PC-3 (cell line): Measurements from ENCODE around the gene COL16A1. TPM values are rescaled to one million over a fixed set of nuclear protein-coding genes. Genes with fewer than 3 reads are reported as not detected.

Experiments used
- ATAC-seq: fragments of 200-7000 bp; cut with Tn5 transposase; 2 replicates; pipeline ENCODE4 v1.9.1; 2020; ENCODE audit warnings: mild to moderate bottlenecking, moderate library complexity
- BruUV-seq: library from RNA; stranded (reverse); fragments of 400-500 nt; replicated peaks from 2 replicates; lab custom pipeline; 2021; lab: Mats Ljungman, UMichigan
- CTCF ChIA-PET: fragments of 300-600 bp; sonication (Branson Sonifier 250); formaldehyde crosslinking; loops from one replicate; lab custom pipeline; 2022; ENCODE audit warnings: antibody characterized with exemption; lab: Charles Lee
- POLR2A ChIA-PET: fragments of 300-600 bp; sonication (Branson Sonifier 250); formaldehyde crosslinking; loops from one replicate; lab custom pipeline; 2022; ENCODE audit warnings: antibody characterized with exemption; ENCODE audit not compliant: unreplicated experiment; lab: Charles Lee
- DNase-seq: peaks from one replicate; pipeline ENCODE4 v3.0.0-alpha.2; 2015
- H2AFZ ChIP-seq: fragments of 300-600 bp; sonication (generic); 2 replicates; pipeline ENCODE4 v1.6.0; 2016; ENCODE audit warnings: antibody characterized with exemption, low read length
- H3F3A ChIP-seq: fragments of 300-600 bp; sonication (generic); one replicate; pipeline ENCODE4 v1.6.0; 2017; ENCODE audit warnings: antibody characterized with exemption, low read length, control low read depth, mild to moderate bottlenecking; ENCODE audit not compliant: unreplicated experiment
- H3K27ac ChIP-seq: fragments of 300-600 bp; sonication (generic); 2 replicates; pipeline ENCODE4 v1.5.1; 2016; ENCODE audit warnings: mild to moderate bottlenecking, low read length
- H3K27me3 ChIP-seq: fragments of 300-600 bp; sonication (generic); 2 replicates; pipeline ENCODE4 v1.6.1; 2016; ENCODE audit warnings: low read length, mixed read lengths
- H3K36me3 ChIP-seq: fragments of 300-600 bp; sonication (generic); 2 replicates; pipeline ENCODE4 v1.6.1; 2016; ENCODE audit warnings: low read depth, mixed run types, low read length, mixed read lengths
- H3K4me1 ChIP-seq: fragments of 300-600 bp; sonication (generic); 2 replicates; pipeline ENCODE4 v1.5.1; 2016; ENCODE audit warnings: low read length; ENCODE audit not compliant: insufficient read depth
- H3K4me2 ChIP-seq: fragments of 300-600 bp; sonication (generic); 2 replicates; pipeline ENCODE4 v1.6.0; 2016; ENCODE audit warnings: low read length
- H3K4me3 ChIP-seq: fragments of 300-600 bp; sonication (generic); 2 replicates; pipeline ENCODE4 v1.5.1; 2016; ENCODE audit warnings: mild to moderate bottlenecking, low read length, mixed read lengths
- H3K79me2 ChIP-seq: fragments of 300-600 bp; sonication (generic); 2 replicates; pipeline ENCODE4 v1.6.1; 2017; ENCODE audit warnings: low read length, mixed read lengths
- H3K9ac ChIP-seq: fragments of 300-600 bp; sonication (generic); 2 replicates; pipeline ENCODE4 v1.6.0; 2016; ENCODE audit warnings: mild to moderate bottlenecking, low read length
- H3K9me2 ChIP-seq: fragments of 300-600 bp; sonication (generic); replicated peaks from 2 replicates; pipeline ENCODE4 v1.6.1; 2016; ENCODE audit warnings: mixed run types, low read length, mixed read lengths
- H3K9me3 ChIP-seq: fragments of 300-600 bp; sonication (generic); 2 replicates; pipeline ENCODE4 v1.6.1; 2016; ENCODE audit warnings: low read length, mixed read lengths
- H4K20me1 ChIP-seq: fragments of 300-600 bp; sonication (generic); 2 replicates; pipeline ENCODE4 v1.6.1; 2016; ENCODE audit warnings: low read length, mixed read lengths
- CTCF ChIP-seq: fragments of 300-600 bp; sonication (generic); conservative IDR thresholded peaks from 2 replicates; pipeline ENCODE4 v1.5.1; 2017; ENCODE audit warnings: antibody characterized with exemption, low read depth, mild to moderate bottlenecking, low read length
- EZH2 ChIP-seq: fragments of 300-600 bp; sonication (generic); IDR thresholded peaks from one replicate; pipeline ENCODE4 v1.6.1; 2017; ENCODE audit warnings: antibody characterized with exemption, mild to moderate bottlenecking, low read length; ENCODE audit not compliant: unreplicated experiment
- EZH2phosphoT487 ChIP-seq: fragments of 300-600 bp; sonication (generic); IDR thresholded peaks from 2 replicates; pipeline ENCODE4 v1.6.1; 2018; ENCODE audit warnings: mild to moderate bottlenecking, antibody characterized with exemption, low read length, borderline replicate concordance
- intact Hi-C: fragments of 100-400 bp; cut with micrococcal nuclease; formaldehyde crosslinking; loops from 2 replicates; pipeline ENCODE4 v1.9.0; 2023
- total RNA-seq: library from RNA; depleted of rRNA; stranded (reverse); fragments of >200 nt; gene quantifications from 2 replicates; pipeline ENCODE4 v1.2.3, GENCODE V29; 2014

Gene COL16A1
- total RNA-seq, 1 experiment from 2014 or later, result 5.0 TPM

DNA sequence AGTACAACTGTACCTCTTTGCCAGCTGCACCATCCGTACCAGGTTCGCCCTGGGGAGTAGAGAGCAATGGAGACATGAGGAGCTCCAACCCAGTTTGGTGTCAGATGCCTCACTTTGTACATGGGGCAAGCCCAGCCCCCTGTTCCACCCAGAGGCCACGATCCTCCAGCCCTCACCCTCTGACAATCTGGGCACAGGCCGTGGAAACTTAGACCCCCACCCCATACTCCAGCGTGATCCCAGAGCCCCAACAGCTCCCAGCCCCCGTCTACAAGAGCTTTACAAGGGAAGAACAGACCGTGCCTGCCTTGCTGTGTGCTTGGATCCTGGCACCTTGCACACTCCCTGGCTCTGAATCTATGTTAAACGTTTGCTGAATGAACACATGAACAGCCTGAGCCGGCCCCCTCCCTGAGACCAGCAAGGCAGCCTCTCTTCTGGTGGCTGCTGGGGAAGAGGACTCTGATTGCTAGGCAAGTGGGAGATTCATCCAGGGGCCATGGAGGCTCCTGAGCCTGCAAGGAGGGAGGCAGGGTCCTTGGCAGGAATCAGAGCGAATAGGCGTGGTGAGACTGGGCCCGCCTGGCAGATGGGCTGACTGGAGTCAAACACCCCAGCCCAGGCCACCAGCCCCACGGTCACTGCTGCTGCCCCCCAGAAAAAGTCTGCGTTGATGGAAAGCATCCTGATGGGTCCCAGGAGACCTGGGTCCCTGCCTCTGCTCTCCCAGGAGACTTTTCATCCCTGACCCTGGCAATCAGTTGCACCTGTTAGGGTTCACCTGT lies 46.6 kb downstream of the COL16A1 start:
- no peak for TF ChIP-seq EZH2phosphoT487
- TF ChIP-seq CTCF, result no peak
- no peak for TF ChIP-seq EZH2
- ChIA-PET CTCF (no interaction called here), POLR2A (no interaction called here)
- no peaks in the 10 kb centered on the region for H4K20me1 ChIP-seq
- no peaks in the 10 kb centered on the region for H3K36me3 ChIP-seq
- H3K9me3 ChIP-seq, result no peaks in the 10 kb centered on the region
- H3K27me3 ChIP-seq, result no peaks in the 10 kb centered on the region
- H3K4me3 ChIP-seq, result no peak overlapping the region
- H3F3A ChIP-seq, result no peaks in the 10 kb centered on the region
- H3K9ac ChIP-seq, result no peak overlapping the region
- H3K27ac ChIP-seq, result no peak overlapping the region
- no peak overlapping the region for H3K4me2 ChIP-seq
- no peak for DNase-seq
- no peaks in the 10 kb centered on the region for H3K79me2 ChIP-seq
- no peak for ATAC-seq
- BruUV-seq, result no TSS peak
- H3K9me2 ChIP-seq, result no peaks in the 10 kb centered on the region
- intact Hi-C loops, result no loop called here
- H3K4me1 ChIP-seq, result no peaks in the 10 kb centered on the region
- no peak overlapping the region for H2AFZ ChIP-seq

DNA sequence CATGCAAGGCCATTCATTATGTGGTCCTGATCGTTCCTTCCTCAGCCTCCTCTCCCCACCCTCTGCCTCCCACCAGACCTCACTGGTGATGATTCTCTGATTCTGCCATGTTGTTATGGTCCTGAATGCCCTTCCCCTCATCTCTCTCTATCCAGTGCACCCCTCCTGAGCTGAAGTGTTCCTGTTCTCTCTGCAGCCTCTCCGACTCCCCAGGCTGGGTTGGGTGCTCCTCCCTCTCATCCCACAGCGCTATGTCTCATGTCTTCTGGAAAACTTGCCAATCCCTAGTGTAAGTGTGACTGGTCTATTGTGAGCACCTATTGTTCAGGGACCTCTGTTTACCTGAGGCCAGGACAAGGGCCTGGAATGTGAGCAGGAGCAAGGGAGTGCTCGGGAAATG lies 48.1 kb downstream of the COL16A1 start:
- Histone ChIP-seq H3K9me3 (no peaks in the 10 kb centered on the region), H3K4me3 (no peak overlapping the region), H3K9ac (no peak overlapping the region), H4K20me1 (no peaks in the 10 kb centered on the region), H3K36me3 (no peaks in the 10 kb centered on the region), H3K4me2 (no peak overlapping the region), H2AFZ (no peak overlapping the region), H3K27me3 (no peaks in the 10 kb centered on the region), H3K27ac (no peak overlapping the region), H3F3A (no peaks in the 10 kb centered on the region), H3K4me1 (no peaks in the 10 kb centered on the region), H3K9me2 (no peaks in the 10 kb centered on the region), H3K79me2 (no peaks in the 10 kb centered on the region)
- intact Hi-C loops, result no loop called here
- TF ChIP-seq EZH2 (no peak), CTCF (no peak), EZH2phosphoT487 (no peak)
- ChIA-PET CTCF (no interaction called here), POLR2A (interaction anchor here (0.6 kb wide), 1 partner anchor 12 kb away, joined by 6 read pairs; no protein-coding TSS in a partner anchor)
- no peak for DNase-seq
- BruUV-seq, result no TSS peak
- no peak for ATAC-seq

DNA sequence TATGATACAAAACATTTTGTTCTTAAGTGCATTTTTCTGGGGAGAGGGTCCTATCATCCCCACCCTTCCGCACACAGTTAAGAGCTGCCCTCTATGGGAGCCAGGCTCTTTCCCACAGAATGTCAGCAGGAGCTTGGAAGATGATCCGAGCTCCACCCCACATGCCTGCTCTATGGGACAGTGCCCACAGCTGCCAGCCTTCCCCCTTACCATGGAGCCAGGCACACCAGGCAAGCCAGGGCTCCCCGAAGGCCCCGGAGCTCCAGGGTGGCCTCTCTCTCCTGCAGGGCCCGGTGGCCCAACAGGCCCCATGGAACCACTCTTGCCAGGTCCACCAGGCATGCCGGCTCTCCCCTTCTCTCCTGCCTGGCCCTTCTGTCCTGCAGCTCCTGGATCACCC lies 48.7 kb downstream of the COL16A1 start:
- H3K9me3 ChIP-seq, result no peaks in the 10 kb centered on the region
- H3K4me1 ChIP-seq, result no peaks in the 10 kb centered on the region
- no peaks in the 10 kb centered on the region for H3K79me2 ChIP-seq
- no peaks in the 10 kb centered on the region for H3K36me3 ChIP-seq
- intact Hi-C loops, result no loop called here
- no peak overlapping the region for H3K27ac ChIP-seq
- TF ChIP-seq EZH2phosphoT487 (no peak), EZH2 (no peak), CTCF (no peak)
- no peak overlapping the region for H3K4me2 ChIP-seq
- H3K9me2 ChIP-seq, result no peaks in the 10 kb centered on the region
- H2AFZ ChIP-seq, result no peak overlapping the region
- H3F3A ChIP-seq, result no peaks in the 10 kb centered on the region
- no TSS peak for BruUV-seq
- POLR2A ChIA-PET, result no interaction called here
- H3K4me3 ChIP-seq, result no peak overlapping the region
- CTCF ChIA-PET, result no interaction called here
- no peak overlapping the region for H3K9ac ChIP-seq
- H4K20me1 ChIP-seq, result no peaks in the 10 kb centered on the region
- DNase-seq, result no peak
- no peak for ATAC-seq
- H3K27me3 ChIP-seq, result no peaks in the 10 kb centered on the region
